NCI-H510A (cell line): Measurements from ENCODE around the gene DSTN.

Experiments
- DNase-seq: peaks from one replicate; lab custom pipeline; 2025; lab: John Stamatoyannopoulos, UW

DSTN gene

GRCh38 chr20:17624070-17624469 lies 54.2 kb downstream of the DSTN start:
- DNase-seq, result no peak

GRCh38 chr20:17624551-17625245 lies 54.8 kb downstream of the DSTN start:
- DNase-seq, result no peak

- DNase-seq, result no peak
Measured at GRCh38 chr20:17625246-17626051, 55.6 kb downstream of the DSTN start.

- DNase-seq, result no peak
Measured at GRCh38 chr20:17626217-17627007, 56.5 kb downstream of the DSTN start.

GRCh38 chr20:17627101-17627955 lies 57.5 kb downstream of the DSTN start:
- DNase-seq, result no peak

GRCh38 chr20:17628101-17628841 lies 58.4 kb downstream of the DSTN start:
- DNase-seq, result no peak

DNA sequence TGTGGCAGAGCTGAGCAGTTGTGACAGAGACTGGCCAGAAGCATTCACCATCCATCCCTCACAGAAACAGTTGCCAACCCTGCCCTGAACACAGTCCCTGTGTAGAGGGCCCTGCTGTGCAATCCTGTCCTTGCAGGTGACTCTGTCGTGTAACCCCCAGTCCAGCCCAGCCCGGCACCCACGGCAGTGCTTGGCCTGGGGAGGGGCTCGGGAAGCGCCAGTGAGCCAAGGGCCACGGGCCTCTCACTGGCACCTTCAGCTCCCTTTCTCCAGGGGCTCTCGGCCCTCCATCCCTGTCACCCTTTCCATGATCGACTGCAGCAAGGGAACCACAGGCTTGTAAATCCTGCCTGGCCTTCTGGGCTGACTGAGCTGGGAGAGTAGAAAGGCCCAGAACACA lies 59.1 kb downstream of the DSTN start:
- no peak for DNase-seq

DNA sequence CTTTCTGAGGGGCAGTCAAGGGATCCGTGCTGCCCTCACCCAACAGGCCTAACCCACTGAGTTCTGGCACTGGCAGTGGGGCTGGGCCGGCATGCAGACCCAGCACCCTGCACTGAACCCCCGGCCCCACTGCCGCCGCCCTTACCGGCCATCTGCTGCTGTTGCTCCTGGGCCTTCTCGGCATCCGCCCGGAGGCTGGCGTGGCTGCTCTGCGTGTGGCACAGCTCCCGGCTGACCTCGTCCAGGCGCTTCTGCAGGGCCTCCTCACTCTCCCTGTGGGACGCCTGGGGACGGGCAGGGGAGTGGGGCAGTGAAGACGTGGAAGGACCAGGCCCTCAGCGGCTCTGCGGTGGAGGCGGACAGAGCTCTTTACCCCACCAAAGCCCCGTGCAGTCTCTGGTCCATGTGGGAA lies 59.8 kb downstream of the DSTN start:
- DNase-seq, result no peak

DNA sequence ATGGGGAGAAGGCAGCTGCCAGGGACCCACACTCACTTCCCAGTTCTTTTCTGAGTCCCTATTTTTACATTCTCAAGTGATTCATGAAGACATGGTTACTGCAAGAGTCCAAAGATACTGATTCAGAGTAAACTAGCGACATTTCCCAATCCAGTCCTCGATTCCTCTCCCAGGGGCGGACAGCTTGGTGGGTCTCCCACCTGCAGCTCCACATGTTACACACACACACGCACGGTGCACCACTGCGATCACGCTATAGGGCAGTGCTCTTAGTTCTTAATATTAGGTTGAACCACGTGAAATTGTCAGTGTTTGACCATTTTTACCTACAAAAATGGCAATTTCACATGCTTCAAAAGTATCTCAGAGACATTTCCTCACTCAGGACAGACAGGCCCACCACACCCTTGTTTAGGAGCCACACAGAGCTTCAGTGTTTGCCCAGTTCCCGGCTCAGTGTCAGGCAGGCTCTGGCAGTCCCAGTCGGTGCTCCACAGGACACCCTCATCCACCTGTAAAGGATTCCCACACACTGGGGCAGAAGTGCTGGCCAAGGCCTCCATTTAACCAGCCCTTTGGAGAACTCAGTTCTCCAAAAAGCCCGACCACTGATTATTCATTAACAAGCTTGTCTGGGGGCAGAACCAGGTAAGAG lies 60.4 kb downstream of the DSTN start:
- no peak for DNase-seq

GRCh38 chr20:17630806-17631195 lies 60.9 kb downstream of the DSTN start:
- DNase-seq, result no peak

DNA sequence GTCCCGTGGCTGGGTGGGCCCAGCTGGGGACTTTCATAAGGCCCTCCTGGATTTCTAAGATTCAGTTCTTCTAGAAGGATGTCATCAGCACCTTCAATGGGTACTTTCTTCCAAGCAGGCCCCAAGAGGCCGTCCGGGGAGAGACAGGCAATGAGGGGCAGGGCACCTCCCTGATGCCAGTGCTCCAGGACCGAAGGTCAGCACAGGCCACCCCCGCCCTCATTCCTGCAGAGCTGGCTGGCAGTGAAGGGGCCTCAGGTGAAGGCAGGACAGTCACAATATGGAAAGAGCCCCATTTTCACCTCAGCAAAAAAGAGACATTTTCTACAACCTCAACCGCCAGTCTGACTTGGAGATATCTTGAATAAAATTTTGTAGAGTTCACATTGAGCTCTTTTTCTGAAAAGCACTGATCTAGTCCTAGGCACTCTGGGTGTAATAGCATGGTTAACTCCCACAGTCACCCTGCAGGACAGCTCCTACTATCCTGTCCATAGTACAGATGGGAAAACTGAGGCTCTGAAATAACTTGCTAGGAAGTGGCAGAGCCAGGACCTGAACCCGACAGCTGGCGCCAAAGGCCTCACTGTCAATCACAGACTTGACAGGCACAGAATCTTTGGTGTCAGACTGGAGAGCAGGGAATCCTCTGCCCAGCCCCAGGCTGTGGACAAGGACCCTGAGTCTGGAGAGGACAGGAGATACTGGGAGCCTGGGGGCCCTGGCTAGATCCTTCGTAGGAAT lies 61.9 kb downstream of the DSTN start:
- no peak for DNase-seq

GRCh38 chr20:17633221-17633849 lies 63.5 kb downstream of the DSTN start:
- DNase-seq, result no peak

DNA sequence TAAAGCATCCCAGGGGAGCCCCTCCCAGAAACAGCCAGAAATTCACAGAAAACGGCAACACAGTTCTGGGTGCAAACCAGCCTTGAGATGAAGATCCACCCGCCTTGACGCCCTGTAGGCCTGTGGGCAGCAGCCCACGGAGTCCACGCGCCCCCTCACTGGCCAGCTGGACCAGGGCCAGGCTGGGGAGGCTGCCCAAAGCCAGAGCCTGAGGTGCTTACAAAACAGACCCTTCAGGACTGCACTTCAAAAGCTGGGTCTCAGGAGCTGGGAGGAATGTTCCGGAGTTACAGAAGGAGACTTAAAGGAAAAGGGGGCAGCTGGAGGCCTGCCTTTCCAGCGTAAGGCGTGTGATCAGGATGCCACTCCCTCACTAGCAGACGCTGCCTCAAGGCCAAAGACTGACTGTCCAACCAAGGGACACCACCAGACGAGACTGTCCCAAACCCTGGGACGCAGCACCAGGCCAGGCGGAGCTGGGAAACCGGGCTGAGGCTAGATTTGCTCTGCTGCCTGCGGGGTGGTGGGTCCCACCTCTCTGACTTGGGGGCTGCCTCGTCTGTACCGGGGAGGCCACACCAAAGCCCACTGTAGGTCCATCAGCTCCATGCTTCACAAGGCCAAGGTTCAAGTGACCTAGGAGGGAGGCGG lies 64.1 kb downstream of the DSTN start:
- no peak for DNase-seq

GRCh38 chr20:17634661-17635331 lies 64.9 kb downstream of the DSTN start:
- no peak for DNase-seq

- no peak for DNase-seq
Measured at GRCh38 chr20:17635332-17636244, 65.7 kb downstream of the DSTN start.

DNA sequence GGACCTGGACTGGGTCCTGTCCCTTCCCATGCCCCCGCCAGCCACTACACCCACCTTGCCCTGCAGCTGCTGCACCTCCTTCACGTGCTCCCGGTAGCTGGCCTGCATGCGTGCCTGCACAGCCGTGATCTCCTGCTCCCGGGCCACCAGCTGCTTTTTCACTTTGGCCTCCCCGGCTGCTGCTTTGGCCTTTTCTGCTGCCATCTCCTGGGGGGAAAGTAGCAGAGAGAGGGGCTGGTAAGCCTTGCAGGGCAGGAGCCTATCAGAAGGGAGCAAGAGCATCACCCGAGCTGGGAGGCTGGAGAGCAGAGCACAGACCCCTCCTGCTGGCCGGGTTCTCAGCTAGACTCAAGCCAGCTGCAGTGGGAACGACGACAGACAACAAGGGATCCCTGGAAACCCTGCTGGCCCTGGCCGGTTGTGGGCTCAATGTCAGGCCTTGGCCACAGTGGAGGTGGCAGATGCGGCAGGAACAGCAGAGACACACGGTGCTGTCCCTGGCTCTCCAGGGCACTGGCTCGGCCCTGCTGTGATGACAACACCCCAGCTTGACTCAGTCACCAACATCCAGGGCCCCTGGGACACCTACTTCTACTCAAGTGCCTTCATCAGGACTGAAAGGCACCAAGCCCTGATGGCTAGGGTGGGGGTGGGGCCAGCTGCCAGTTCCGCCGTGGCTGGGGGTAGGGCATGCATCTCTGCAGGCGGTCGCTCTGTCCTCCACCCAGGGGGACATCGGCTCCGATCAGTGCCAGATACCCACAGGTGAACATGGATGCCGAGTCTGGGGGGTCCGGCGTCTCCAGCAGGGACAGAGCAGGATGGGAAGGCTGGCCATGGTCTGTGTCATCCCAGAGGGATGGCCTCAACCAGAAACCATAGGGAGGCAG lies 66.9 kb downstream of the DSTN start:
- DNase-seq, result no peak
